GM12892 (cell line): ENCODE results near the gene TENM4.

Experiments
- POLR2A ChIP-seq: IDR thresholded peaks from 2 replicates; pipeline ENCODE4 v1.6.1; 2011; ENCODE audit warnings: low read depth, low read length, control low read depth
- POLR2AphosphoS5 ChIP-seq: IDR thresholded peaks from 2 replicates; pipeline ENCODE4 v1.6.1; 2011; ENCODE audit warnings: low read depth, low read length, control low read depth

- no peak for TF ChIP-seq POLR2A
- TF ChIP-seq POLR2AphosphoS5 = no peak
Measured at GRCh38 chr11:79147731-79148130, 293.1 kb downstream of the TENM4 start.
